Measurements from ENCODE around the gene SCAPER.

Gene SCAPER

DNA sequence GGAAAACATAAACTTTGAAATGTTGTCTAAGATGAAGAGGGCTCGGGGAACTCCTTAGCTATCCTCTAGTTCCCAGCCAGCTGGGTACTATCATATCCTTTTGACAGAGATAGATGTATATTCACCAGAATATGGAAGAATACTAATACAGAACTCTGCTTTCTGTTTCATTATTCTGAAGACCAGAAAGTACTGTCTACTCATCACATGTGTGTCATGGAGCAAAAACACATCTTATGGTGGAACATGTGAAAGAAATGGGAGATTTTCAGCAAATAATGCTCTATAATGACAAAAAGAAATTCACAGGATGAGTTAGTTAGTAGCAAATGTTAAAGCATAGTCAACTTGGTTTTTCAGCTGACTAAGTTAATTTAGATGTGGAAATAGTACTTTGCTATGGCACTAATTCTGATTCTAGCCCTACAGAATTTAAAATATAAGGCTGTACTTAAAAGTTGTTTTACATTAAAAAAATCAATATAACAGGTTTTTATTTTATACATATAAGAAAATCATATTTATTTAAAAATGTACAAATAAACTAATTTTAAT lies 552.0 kb downstream of the SCAPER start:
- no peak for TF ChIP-seq JUND (IDR thresholded peaks at IDR 0.05; ENCODE audit: low read depth)
- DNase-seq (ENCODE audit: low read depth in 1 of 2, low spot score in 1 of 2), result no peak
- in situ Hi-C loops (cut with HindIII; ENCODE audit: low pct_unique_long_range_greater_than_20kb, low sequenced_read_pairs), result no loop called here

DNA sequence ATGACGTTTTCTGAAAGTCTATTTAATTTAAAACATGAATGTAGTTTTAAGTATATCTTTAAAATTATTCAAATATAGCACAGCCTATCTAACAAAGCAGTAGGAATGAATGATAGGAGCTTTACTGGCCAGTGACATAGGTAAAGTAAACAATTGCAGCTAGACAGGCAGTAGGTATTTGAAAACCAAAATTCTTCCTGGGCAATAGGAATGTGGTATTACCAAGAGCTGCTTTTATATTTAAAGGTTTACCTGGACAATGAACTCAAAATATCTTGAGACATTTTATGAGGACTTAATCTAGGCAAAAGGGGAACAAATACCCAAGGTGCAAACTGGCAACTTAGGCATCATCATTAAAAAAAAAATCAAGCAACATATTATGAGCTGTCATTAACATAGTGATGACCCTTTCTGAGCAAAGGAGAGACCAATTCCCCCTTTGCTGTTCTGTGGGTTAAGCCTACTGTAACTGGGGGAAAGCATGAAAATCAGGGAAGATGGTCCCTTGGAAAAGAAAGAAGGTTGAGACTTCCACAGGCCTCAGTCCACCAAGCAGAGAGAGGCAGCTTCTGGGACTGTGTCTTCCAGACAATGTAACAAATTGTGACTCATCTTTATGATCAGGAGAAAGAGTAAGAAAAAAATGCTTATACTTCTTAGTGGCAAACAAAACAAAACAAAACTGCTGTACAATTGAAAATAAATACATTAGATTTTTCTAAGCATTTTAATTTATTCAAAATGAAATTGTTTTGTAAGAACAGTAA lies 555.7 kb downstream of the SCAPER start:
- no peak for TF ChIP-seq JUND (IDR thresholded peaks at IDR 0.05; ENCODE audit: low read depth)
- in situ Hi-C loops (cut with HindIII; ENCODE audit: low pct_unique_long_range_greater_than_20kb, low sequenced_read_pairs), result no loop called here
- no peak for DNase-seq (ENCODE audit: low read depth in 1 of 2, low spot score in 1 of 2)

DNA sequence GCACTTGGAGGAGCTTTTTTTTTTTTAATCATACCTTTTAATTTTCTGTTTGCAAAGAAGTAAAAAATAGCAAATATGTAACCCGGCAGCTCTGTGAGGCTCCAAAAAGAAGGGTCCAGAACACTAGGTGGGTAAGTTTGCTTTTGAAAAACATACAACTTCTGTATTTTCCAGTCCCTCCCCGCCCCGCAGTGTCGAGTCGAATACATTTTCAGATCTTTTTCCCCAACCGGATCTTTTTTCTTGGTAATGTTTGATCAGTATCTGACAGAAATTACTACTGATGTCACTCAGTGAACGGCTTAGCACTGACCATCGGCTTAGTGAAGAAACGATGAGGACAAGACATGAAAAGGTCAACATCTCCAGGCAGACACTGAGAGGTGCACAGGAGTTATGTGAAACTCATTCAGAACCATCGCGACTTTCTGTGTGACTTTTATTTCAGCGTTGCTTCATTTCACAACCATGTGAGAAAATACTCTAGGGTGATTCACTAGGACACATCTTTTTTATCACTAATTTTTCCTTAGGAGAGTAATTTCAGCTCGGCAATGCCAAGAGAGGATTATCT lies 557.6 kb downstream of the SCAPER start:
- TF ChIP-seq JUND (IDR thresholded peaks at IDR 0.05; ENCODE audit: low read depth), result no peak

DNA sequence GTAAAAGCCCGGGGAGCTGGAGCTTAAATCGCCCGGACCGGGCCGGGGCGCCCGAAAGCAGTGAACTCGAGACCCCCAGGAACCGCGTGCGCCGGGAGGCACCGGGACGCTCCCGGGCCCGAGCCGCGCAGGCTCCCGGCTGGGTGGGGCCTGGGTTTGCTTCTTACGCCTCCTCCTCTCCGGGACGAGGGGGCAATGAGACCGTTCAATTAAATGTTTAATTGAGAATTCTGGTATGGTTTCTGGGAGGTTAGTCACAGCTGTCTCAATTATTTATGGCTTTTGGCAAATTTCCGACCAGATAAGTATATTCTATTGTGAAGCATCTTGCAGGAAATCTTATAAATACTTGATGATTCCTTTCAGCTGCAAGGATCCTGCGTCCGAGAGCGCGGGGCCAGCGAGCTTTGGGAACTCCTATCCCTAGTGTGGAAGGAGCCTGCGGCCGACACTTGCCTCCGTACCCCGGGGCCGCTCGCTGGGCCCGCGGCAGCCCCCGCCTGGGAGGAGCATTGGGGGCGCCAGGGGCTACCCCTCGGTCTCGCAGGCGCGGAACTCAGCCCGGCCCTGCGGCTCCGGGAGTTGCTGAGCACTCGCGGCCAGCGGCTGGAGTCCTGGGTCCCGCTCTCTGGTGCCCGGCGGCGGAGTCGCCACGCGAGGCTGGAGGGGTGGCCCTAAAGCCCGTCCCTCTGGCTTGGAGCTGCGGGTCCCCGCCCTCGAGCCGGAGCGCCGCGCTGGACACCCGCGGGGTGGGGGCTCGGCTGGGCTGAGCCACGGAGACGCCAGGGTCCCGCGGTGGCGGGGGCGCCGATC lies 558.3 kb downstream of the SCAPER start:
- in situ Hi-C loops (cut with HindIII; ENCODE audit: low pct_unique_long_range_greater_than_20kb, low sequenced_read_pairs), result no loop called here
- TF ChIP-seq JUND (IDR thresholded peaks at IDR 0.05; ENCODE audit: low read depth), result no peak
- DNase-seq (ENCODE audit: low read depth in 1 of 2, low spot score in 1 of 2), result no peak

More for the DNA sequence above, 557.6 kb downstream of the SCAPER start:
- DNase-seq (ENCODE audit: low read depth in 1 of 2, low spot score in 1 of 2), result no peak
- in situ Hi-C loops (cut with HindIII; ENCODE audit: low pct_unique_long_range_greater_than_20kb, low sequenced_read_pairs), result no loop called here

DNA sequence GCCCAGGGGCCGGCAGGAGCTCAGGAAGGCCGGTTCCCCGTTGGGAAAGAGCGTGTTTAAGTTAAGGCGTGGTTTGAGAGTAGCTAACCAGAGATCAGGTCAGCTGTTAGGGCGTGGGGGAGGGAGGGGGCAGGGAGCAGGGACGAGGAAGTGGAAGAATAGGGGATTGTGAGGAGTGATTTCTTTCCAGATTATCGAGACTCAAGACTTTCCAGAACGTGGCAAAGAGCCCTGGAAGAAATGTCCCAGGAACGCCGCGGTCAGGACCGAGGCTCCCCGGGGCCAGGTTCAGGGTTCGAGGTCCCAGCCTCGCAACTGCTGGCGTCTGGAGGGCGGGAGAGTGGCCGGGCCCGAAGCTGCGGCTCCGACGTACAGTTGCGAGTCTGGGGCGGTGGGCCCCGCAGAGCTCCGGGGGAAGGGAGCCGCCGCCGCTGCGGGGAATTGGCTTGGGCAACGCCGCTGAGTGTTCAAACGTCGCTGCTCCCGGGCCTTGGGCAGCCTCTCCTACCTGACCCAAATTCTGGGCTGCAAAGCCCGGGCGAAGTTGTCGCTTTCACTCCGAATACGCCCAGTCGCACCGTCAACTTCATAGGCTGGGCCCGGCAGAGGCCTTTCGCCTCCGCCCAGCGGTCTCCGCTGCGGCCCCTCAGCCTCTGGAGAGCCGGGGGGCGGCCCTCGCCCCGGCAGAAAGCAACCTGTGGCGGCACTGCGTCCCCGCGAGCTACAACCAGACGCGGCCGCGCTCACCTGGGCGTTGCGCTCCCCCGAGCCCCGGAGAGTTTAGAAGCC lies 559.1 kb downstream of the SCAPER start:
- DNase-seq (ENCODE audit: low read depth in 1 of 2, low spot score in 1 of 2), result no peak
- no peak for TF ChIP-seq JUND (IDR thresholded peaks at IDR 0.05; ENCODE audit: low read depth)
- in situ Hi-C loops (cut with HindIII; ENCODE audit: low pct_unique_long_range_greater_than_20kb, low sequenced_read_pairs), result no loop called here

DNA sequence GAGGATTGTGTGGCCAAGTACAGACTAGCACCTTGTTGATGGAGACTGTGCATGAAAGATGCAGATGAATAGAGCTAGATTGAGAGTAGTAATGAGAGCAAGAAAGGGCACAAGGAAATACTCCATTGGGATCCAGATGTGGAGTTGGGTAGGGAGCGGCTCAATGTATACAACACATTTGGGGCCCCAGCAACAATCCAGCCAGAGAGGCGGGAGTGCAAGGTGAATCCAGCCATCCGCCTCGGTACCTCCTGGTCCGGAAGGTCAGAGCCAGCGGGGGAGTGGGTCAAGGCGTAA lies 559.6 kb downstream of the SCAPER start:
- in situ Hi-C loops (cut with HindIII; ENCODE audit: low pct_unique_long_range_greater_than_20kb, low sequenced_read_pairs), result no loop called here
- TF ChIP-seq JUND (IDR thresholded peaks at IDR 0.05; ENCODE audit: low read depth), result no peak
- no peak for DNase-seq (ENCODE audit: low read depth in 1 of 2, low spot score in 1 of 2)

DNA sequence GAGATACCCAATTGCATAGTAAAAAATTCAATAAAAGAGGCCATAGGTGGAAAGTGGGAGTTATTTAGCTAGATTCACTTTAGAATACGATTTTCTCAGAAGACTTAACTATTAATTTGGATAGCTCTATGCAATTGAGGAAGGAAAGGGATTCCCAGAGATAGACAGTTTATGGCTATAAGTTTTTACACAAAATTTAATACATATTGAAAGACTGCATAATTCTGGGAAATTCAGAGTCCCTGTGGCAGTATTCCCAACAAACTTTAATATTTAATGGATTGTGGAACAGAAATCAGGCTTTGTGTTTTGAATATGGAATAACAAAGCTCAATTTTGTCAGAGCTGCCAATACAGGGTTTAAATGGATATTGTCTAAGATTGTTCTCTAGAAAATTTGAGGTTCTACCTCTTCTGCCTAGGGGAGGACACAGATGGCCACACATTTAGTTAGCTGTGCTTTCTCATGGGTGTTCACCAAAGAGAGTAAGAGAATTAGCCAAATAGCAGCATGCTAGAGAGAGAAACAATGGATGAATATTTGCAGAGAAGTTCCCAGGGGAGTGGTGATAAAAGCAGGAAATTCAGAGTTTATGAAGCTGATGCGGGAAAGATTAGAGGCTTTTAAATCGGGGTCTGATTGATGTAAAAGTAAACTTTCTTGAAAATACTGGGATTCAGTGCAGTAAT lies 560.1 kb downstream of the SCAPER start:
- no peak for TF ChIP-seq JUND (IDR thresholded peaks at IDR 0.05; ENCODE audit: low read depth)
- in situ Hi-C loops (cut with HindIII; ENCODE audit: low pct_unique_long_range_greater_than_20kb, low sequenced_read_pairs), result no loop called here
- DNase-seq (ENCODE audit: low read depth in 1 of 2, low spot score in 1 of 2), result no peak

DNA sequence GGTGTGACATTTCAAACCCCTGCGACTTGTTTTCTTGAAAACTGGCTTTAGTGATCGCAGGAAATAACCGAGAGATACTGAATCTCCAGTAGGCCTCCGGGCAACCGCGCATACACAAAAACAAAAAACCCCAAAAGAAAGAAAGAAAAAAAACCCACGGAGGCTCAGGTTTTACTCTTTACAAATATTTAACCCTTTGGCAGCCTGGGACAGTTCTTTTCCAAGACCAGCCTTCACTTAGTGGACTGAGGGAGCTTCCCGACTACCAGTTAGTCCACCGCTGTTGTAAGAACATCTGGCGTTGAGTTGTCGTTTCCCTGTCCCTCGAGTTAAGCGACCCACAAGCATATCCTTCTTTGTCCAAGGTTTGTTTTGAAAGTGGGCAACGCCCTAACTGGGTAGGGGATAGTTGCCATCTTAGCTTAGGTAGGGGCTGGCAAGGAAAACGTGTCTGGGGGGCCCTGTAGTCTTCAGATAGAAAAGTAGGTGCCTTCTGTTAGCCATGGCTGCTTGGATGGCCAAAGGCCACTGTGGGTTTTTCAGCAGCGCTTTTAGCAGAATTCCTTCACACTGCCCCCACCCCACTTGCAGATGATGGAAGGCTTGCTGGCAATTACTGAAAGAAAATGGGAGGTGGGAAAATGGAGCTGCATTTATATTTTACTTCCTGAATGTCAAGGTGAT lies 561.7 kb downstream of the SCAPER start:
- TF ChIP-seq JUND (IDR thresholded peaks at IDR 0.05; ENCODE audit: low read depth), result no peak
- no peak for DNase-seq (ENCODE audit: low read depth in 1 of 2, low spot score in 1 of 2)
- in situ Hi-C loops (cut with HindIII; ENCODE audit: low pct_unique_long_range_greater_than_20kb, low sequenced_read_pairs), result no loop called here

DNA sequence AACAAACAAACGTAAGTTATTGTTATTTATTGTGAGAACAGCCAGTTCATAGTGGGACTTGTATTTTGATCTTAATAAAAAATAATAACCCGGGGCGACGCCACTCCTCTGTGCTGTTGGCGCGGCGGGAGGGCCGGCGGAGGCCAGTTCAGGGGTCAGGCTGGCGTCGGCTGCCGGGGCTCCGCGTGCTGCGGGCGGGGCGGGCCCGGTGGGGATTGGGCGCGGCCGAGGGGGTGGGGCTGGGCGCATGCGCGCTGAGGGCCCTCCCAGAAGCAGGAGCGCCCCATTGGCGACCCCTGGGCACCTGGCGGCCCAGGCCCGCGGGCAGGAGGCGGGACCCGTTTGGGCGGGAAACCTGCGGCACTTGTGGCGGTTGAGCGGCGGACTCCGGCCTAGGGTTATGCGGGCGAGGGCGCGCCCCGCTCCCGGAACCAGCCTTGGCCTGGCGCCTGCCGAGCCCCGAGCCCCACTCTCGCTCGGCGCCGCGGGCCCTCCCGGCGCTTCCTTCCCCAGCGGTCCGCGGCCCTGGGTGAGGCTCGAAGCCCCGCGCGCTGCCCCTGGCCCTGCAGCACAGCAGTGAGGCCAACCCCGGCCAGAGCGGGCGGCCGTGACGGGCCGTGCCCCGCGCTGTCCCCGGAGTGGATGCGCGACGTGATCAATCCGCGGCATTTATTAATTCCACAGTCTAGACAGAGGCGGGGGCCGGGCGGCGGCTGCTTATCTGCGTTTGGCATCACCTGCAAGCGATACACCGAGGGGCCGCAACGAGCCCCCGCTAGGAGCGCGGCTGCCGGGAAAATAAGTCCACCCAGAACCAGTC lies 562.5 kb downstream of the SCAPER start:
- in situ Hi-C loops (cut with HindIII; ENCODE audit: low pct_unique_long_range_greater_than_20kb, low sequenced_read_pairs), result no loop called here
- TF ChIP-seq JUND (IDR thresholded peaks at IDR 0.05; ENCODE audit: low read depth), result no peak
- DNase-seq (ENCODE audit: low read depth in 1 of 2, low spot score in 1 of 2), result no peak

DNA sequence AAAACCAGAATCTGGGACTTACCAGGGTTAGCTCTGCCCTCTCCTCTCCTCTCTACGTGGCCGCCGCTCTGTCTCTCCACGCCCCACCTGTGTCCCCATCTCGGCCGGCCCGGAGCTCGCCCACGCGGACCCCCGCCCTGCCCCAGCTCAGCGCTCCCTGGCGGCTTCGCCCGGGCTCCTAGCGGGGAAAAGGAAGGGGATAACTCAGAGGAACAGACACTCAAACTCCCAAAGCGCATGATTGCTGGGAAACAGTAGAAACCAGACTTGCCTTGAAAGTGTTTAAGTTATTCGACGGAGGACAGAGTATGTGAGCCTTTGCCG lies 563.1 kb downstream of the SCAPER start:
- no peak for TF ChIP-seq JUND (IDR thresholded peaks at IDR 0.05; ENCODE audit: low read depth)
- no peak for DNase-seq (ENCODE audit: low read depth in 1 of 2, low spot score in 1 of 2)
- in situ Hi-C loops (cut with HindIII; ENCODE audit: low pct_unique_long_range_greater_than_20kb, low sequenced_read_pairs), result no loop called here

Measured in T47D (cell line).